GM18858 (cell line): ENCODE results near the gene RHEBL1.

Experiments used
- ATAC-seq: cut with Tn5 transposase; IDR thresholded peaks from one replicate; pipeline ENCODE4 v1.9.1; 2021; ENCODE audit not compliant: unreplicated experiment

The RHEBL1 gene

DNA sequence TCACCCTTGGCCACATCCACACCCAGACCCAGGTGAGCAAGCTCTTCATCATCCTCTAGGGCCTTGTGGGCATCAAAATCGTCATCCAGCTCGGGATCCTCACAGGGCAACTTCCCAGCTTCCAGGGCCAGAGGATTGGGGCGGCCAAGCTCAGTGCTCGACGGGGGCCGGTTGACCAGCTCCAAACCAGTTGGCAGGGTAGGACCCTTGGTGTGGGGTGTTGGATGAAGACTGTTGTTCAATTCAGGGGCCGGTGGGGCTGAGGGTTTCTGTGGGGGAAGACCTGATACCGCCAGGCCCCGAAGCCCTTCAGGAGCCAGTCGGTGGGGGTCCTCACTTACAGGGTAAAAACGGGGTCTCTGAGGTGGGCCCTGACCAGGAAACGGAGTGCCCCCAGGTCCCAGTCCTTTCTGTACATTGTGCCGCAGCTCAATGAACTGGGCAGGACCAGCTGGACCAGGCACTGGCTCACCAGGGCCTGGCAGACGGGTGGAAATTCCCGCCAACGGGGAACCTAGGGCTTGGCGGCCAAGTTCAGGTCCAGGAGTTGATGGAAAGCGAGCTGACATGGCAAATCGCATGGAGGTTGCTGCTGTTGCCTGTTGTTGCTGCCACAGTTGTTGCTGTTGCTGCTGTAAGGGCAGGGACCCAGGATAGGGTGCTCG is 31.4 kb downstream of the RHEBL1 start:
- no peak for ATAC-seq

- ATAC-seq: no peak
These were observed 31.9 kb downstream of the RHEBL1 start for GRCh38 chr12:49037947-49038237.

- no peak for ATAC-seq
These were observed 32.5 kb downstream of the RHEBL1 start for GRCh38 chr12:49037111-49037946.

- ATAC-seq: no peak
These were observed 33.8 kb downstream of the RHEBL1 start for GRCh38 chr12:49036029-49036428.

GRCh38 chr12:49034286-49034622 is 35.5 kb downstream of the RHEBL1 start:
- no peak for ATAC-seq

GRCh38 chr12:49033611-49034285 is 36.0 kb downstream of the RHEBL1 start:
- no peak for ATAC-seq

GRCh38 chr12:49032679-49033447 is 36.9 kb downstream of the RHEBL1 start:
- no peak for ATAC-seq

- no peak for ATAC-seq
These were observed 37.5 kb downstream of the RHEBL1 start for GRCh38 chr12:49032276-49032675.

DNA sequence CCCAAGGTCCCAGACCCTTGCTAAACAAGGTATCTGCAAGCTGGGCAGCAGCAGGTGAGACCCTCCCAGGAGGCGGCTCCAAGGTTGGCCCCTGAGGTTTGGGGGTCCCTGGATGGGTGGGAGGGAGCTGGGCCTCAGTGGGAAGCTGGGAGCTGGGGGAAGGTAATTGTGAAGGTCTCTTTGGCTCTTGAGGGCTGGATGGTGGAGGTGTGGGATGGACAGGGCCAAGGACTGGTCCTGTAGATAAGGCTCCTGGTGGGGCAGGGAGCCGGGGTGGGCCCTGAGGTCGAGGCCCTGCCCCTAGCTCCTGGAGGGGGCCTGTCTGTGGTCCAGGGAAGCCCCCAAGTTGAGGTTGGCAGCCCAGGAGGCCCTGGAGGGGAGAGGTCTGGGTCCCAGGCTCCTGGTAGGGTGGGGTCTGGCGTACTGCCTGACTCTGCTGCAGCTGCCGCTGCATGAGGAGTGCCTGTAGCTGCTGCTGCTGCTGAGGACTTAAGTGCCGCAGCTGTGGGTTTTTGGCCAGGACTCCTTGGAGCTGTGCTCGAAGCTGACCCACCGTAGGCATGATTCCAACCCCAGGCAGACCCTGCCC is 38.1 kb downstream of the RHEBL1 start:
- no peak for ATAC-seq

- no peak for ATAC-seq
These were observed 38.8 kb downstream of the RHEBL1 start for GRCh38 chr12:49030714-49031572.

GRCh38 chr12:49030119-49030518 is 39.7 kb downstream of the RHEBL1 start:
- ATAC-seq: no peak

GRCh38 chr12:49028666-49029275 is 41.0 kb downstream of the RHEBL1 start:
- ATAC-seq: no peak

- ATAC-seq: no peak
These were observed 41.8 kb downstream of the RHEBL1 start for GRCh38 chr12:49027846-49028555.

- no peak for ATAC-seq
These were observed 42.9 kb downstream of the RHEBL1 start for GRCh38 chr12:49026678-49027480.

- ATAC-seq: no peak
These were observed 43.7 kb downstream of the RHEBL1 start for GRCh38 chr12:49026101-49026500.

- no peak for ATAC-seq
These were observed 44.3 kb downstream of the RHEBL1 start for GRCh38 chr12:49025463-49025862.

DNA sequence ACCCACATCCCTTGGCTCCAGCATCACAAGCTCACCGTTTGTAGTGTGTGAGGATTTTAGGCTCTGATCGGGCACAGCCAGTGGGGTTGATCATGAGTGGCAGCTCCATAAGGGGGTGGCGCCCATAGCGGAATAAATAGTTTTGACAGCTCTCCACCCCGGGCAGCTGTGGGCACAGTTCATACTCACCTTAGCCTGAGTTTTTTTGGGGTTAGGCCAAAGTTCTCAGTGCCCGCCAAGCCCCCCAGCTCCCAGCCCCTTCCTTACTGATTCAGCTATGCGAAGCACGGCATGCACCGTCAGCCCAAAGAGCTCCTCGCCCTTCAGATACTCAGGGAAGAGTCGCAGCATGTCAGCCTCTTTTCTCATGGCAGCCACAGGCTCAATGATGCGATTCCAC is 45.2 kb downstream of the RHEBL1 start:
- no peak for ATAC-seq

GRCh38 chr12:49023812-49024211 is 46.0 kb downstream of the RHEBL1 start:
- no peak for ATAC-seq
